A673 (cell line): ENCODE results near the gene RRP1B.

Source experiments
- EZH2 ChIP-seq: fragments of 200-600 bp; sonication (generic); IDR thresholded peaks from 2 replicates; pipeline ENCODE4 v1.6.1; 2017; ENCODE audit warnings: borderline replicate concordance, low read depth, mild to moderate bottlenecking, mixed read lengths, antibody characterized with exemption, low read length; ENCODE audit not compliant: poor library complexity, severe bottlenecking
- TF ChIP-seq, protein P1 (sequence below): fragments of 300-800, 200-600 bp; sonication (generic); conservative IDR thresholded peaks from 2 replicates; pipeline ENCODE4 v1.5.1; 2017; ENCODE audit warnings: low read depth, mild to moderate bottlenecking, antibody characterized with exemption, low read length, moderate library complexity, mixed read lengths

DNA sequence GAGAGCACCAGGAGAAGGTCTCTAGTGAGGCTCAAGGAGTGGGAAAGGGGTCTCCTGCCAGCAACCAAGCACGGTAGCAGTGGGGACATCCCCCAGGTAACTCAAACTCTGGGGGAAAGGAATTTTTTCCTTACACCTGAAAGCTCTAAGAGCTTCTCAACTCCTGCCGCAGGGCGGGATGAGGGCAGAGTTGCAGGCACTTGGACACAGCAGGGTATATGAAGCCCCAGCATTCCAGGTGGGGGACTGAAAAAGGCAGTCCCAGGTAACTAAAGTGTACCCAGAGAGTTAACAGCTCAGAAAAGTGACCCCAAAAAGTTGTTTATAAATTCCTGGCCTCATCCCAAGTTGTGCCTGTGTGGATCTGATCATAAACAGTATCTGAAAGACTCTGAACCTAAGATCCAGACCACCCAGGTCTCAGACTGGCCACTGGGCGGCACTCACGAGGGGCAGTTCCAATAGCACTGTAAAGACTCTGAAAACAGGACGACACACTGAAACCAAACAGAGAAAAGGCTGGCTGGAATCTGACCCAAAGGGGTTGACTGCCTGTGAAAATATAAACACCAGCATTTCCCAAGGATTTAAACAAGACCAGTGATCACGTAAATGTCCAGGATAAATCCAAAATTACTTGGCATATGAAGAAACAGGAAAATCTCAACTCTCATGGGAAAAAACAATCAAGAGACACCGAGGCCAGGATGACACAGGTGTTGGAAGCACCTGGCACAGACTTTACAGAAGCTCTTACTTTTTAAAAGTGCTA, 47.6 kb upstream of the RRP1B start:
- TF ChIP-seq EZH2 = no peak
- TF ChIP-seq, protein P1, sequence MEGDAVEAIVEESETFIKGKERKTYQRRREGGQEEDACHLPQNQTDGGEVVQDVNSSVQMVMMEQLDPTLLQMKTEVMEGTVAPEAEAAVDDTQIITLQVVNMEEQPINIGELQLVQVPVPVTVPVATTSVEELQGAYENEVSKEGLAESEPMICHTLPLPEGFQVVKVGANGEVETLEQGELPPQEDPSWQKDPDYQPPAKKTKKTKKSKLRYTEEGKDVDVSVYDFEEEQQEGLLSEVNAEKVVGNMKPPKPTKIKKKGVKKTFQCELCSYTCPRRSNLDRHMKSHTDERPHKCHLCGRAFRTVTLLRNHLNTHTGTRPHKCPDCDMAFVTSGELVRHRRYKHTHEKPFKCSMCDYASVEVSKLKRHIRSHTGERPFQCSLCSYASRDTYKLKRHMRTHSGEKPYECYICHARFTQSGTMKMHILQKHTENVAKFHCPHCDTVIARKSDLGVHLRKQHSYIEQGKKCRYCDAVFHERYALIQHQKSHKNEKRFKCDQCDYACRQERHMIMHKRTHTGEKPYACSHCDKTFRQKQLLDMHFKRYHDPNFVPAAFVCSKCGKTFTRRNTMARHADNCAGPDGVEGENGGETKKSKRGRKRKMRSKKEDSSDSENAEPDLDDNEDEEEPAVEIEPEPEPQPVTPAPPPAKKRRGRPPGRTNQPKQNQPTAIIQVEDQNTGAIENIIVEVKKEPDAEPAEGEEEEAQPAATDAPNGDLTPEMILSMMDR = peak; percentile 67
